ENCODE measurements around the gene MAP4K3.

DNA sequence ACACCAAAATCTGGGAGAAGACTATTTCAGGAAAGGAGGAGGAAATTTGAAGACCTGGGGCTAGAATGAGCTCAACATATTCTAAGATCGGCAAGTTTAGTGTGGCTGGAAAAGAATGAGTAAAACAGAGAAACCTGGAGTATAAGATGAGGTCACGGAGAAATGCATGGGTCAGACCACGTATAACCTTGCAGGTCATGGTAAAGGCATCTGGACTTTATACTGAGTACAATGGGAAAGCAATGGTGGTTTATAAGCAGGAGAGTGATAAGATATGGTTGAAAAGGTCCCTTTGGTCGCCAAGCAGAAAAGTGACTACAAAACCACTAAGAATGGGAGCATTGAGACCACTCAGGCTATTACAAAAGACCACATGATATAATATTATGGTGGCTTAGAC lies 102.1 kb downstream of the MAP4K3 start:
- no peak for TF ChIP-seq EZH2phosphoT487 (IDR thresholded peaks at IDR 0.05; ENCODE audit: borderline replicate concordance, low read depth, low read length)
- TF ChIP-seq CTCF (conservative IDR thresholded peaks at IDR 0.05; ENCODE audit: low read length): no peak
